Transverse colon (tissue), 3 donors: ENCODE results near the gene SAA4.
A peak's percentile ranks its signal among the peaks of the same experiment; 100 is the strongest.

Source experiments
- POLR2A ChIP-seq: fragments of 450-650 bp; IDR thresholded peaks from one replicate; pipeline ENCODE4 v1.6.1; 2016; ENCODE audit warnings: antibody characterized with exemption, mild to moderate bottlenecking, moderate library complexity
- TF ChIP-seq, protein P1 (sequence below), 5 experiments: fragments of 200-600 bp in 3 of 5; fragments of 450-650 bp in 2 of 5; sonication (generic) in 3 of 5; IDR thresholded peaks; 1 replicate in 2 of 5; 2 replicates in 3 of 5; pipeline ENCODE4 v1.5.1; 2016 to 2017; ENCODE audit warnings: antibody characterized with exemption in 5 of 5, inconsistent platforms in 3 of 5, mild to moderate bottlenecking in 2 of 5, moderate library complexity in 1 of 5

DNA sequence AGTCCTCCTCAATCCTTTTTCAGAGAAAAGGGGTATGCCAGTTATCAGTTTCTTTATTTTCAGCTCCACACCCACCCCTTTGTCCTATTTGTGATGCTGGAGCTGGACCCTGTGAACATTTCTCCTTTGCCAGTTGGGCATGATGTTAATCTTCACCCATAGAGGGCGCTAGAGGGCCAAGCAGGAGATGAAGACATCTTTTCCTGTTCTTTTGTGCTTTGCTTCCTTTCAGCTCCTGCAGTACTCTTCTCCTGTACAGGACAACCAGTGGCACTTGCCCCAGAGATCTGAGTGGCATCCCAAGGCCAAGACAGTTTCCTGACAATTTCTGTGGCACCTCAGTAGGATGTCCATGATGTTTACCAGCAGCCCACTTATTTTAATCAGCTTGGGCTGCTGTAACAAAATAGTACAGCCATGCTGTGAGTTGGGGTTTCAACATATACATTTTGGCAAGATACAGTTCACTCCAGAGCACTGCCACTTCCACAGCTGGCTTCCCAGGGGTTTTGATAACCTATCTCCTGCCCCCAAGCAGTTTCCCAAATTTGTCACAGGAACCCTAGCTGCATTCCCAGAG lies 7.3 kb upstream of the SAA4 start:
- TF ChIP-seq, protein P1, sequence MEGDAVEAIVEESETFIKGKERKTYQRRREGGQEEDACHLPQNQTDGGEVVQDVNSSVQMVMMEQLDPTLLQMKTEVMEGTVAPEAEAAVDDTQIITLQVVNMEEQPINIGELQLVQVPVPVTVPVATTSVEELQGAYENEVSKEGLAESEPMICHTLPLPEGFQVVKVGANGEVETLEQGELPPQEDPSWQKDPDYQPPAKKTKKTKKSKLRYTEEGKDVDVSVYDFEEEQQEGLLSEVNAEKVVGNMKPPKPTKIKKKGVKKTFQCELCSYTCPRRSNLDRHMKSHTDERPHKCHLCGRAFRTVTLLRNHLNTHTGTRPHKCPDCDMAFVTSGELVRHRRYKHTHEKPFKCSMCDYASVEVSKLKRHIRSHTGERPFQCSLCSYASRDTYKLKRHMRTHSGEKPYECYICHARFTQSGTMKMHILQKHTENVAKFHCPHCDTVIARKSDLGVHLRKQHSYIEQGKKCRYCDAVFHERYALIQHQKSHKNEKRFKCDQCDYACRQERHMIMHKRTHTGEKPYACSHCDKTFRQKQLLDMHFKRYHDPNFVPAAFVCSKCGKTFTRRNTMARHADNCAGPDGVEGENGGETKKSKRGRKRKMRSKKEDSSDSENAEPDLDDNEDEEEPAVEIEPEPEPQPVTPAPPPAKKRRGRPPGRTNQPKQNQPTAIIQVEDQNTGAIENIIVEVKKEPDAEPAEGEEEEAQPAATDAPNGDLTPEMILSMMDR (IDR thresholded peaks at IDR 0.05), result peak; percentile 64 to 82 (median 78)
- TF ChIP-seq POLR2A, result no peak
